A673 (cell line): Measurements from ENCODE around the gene CCDC6.

Experiments used
- EZH2 ChIP-seq: fragments of 200-600 bp; sonication (generic); IDR thresholded peaks from 2 replicates; pipeline ENCODE4 v1.6.1; 2017; ENCODE audit warnings: borderline replicate concordance, low read depth, mild to moderate bottlenecking, mixed read lengths, antibody characterized with exemption, low read length; ENCODE audit not compliant: poor library complexity, severe bottlenecking
- TF ChIP-seq, protein P1 (sequence below): fragments of 300-800, 200-600 bp; sonication (generic); conservative IDR thresholded peaks from 2 replicates; pipeline ENCODE4 v1.5.1; 2017; ENCODE audit warnings: low read depth, mild to moderate bottlenecking, antibody characterized with exemption, low read length, moderate library complexity, mixed read lengths

GRCh38 chr10:59791601-59792000 is 114.8 kb downstream of the CCDC6 start:
- TF ChIP-seq, protein P1, sequence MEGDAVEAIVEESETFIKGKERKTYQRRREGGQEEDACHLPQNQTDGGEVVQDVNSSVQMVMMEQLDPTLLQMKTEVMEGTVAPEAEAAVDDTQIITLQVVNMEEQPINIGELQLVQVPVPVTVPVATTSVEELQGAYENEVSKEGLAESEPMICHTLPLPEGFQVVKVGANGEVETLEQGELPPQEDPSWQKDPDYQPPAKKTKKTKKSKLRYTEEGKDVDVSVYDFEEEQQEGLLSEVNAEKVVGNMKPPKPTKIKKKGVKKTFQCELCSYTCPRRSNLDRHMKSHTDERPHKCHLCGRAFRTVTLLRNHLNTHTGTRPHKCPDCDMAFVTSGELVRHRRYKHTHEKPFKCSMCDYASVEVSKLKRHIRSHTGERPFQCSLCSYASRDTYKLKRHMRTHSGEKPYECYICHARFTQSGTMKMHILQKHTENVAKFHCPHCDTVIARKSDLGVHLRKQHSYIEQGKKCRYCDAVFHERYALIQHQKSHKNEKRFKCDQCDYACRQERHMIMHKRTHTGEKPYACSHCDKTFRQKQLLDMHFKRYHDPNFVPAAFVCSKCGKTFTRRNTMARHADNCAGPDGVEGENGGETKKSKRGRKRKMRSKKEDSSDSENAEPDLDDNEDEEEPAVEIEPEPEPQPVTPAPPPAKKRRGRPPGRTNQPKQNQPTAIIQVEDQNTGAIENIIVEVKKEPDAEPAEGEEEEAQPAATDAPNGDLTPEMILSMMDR, result no peak
- no peak for TF ChIP-seq EZH2
